Mesodermal cell (in vitro differentiated cells): ENCODE results near the gene SHISA9.

Experiments used
- H3K27ac ChIP-seq: 2 replicates; pipeline ENCODE4 v1.7.0; 2013; ENCODE audit warnings: mild to moderate bottlenecking, low read depth, low read length, moderate library complexity; ENCODE audit not compliant: severe bottlenecking
- H3K36me3 ChIP-seq: 2 replicates; pipeline ENCODE4 v1.7.1; 2013; ENCODE audit warnings: mild to moderate bottlenecking, low read length, moderate library complexity; ENCODE audit not compliant: control insufficient read depth, insufficient read depth
- H3K4me1 ChIP-seq: one replicate; pipeline ENCODE4 v1.7.1; 2013; ENCODE audit warnings: mild to moderate bottlenecking, low read length; ENCODE audit not compliant: insufficient read depth, control insufficient read depth, poor library complexity, severe bottlenecking
- H3K4me3 ChIP-seq: 2 replicates; pipeline ENCODE4 v1.7.0; 2013; ENCODE audit warnings: low read length, control low read depth, mild to moderate bottlenecking; ENCODE audit not compliant: insufficient read depth, poor library complexity, severe bottlenecking; ENCODE audit errors: extremely low read depth
- H3K9me3 ChIP-seq: 2 replicates; pipeline ENCODE4 v1.7.1; 2013; ENCODE audit warnings: mild to moderate bottlenecking, low read length, moderate library complexity; ENCODE audit not compliant: control insufficient read depth
- WGBS, 2 experiments: methylation state at CpG; one replicate each; pipeline ENCODE4 v1.1.5; 2013; ENCODE audit warnings: missing lambda C conversion rate in 2 of 2; ENCODE audit not compliant: insufficient coverage in 2 of 2; 5-methylcytosine and 5-hydroxymethylcytosine counted together

The SHISA9 gene

DNA sequence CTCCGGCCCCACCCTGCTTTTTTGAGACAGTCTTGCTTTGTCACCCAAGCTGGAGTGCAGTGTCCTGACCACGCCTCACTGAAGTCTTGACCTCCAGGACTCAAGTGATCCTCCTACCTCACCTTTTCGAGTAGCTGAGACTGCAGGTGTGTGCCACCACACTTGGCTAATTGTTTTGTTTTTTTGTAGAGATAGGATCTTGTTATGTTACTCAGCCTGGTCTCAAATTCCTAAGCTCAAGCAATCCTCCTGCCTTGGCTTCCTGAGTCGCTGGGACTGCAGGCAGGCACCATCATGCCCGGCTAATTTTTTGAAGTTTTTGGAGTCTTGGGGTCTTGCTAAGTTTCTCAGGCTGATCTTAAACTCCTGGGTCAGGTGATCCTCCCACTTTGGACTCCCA, 206.7 kb downstream of the SHISA9 start:
- Histone ChIP-seq H3K9me3 (no peaks in the 10 kb centered on the region), H3K4me3 (no peak overlapping the region), H3K27ac (no peak overlapping the region), H3K4me1 (peaks cover 23% of the 10 kb centered on the region), H3K36me3 (no peaks in the 10 kb centered on the region)
- WGBS, 2 experiments: 86 to 93% methylated on average over 3 to 4 of the region's 5 CpGs

DNA sequence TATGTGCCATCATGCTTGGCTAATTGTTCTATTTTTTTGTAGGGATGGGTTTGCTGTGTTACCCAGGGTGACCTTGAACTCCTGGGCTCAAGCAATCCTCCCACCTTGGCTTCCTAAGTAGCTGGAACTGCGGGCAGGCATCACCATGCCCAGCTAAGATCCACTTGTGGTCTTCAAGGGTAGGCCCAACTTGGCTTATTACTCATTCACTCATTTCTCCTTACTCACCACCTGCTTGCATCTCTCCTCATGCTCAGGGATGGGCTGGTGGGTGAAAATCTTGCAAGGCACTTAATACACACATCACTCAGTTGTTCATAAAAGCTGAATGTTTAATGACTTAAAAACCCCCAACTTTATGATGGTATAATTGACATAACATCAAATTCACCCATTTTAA, 207.8 kb downstream of the SHISA9 start:
- 67 to 100% methylated on average over 1 of the region's 1 CpG for WGBS, 2 experiments
- Histone ChIP-seq H3K9me3 (no peaks in the 10 kb centered on the region), H3K4me3 (no peak overlapping the region), H3K4me1 (peaks cover 27% of the 10 kb centered on the region), H3K36me3 (no peaks in the 10 kb centered on the region), H3K27ac (no peak overlapping the region)

GRCh38 chr16:13110124-13110796, 208.9 kb downstream of the SHISA9 start:
- Histone ChIP-seq H3K9me3 (no peaks in the 10 kb centered on the region), H3K4me1 (peaks cover 27% of the 10 kb centered on the region), H3K36me3 (no peaks in the 10 kb centered on the region), H3K4me3 (no peak overlapping the region), H3K27ac (peak overlapping the region; percentile 92)
- 16 to 27% methylated on average over 6 to 7 of the region's 7 CpGs for WGBS, 2 experiments

GRCh38 chr16:13111747-13112146, 210.3 kb downstream of the SHISA9 start:
- no peaks in the 10 kb centered on the region for H3K9me3 ChIP-seq
- H3K4me3 ChIP-seq: no peak overlapping the region
- no peak overlapping the region for H3K27ac ChIP-seq
- H3K4me1 ChIP-seq: peaks cover 27% of the 10 kb centered on the region
- H3K36me3 ChIP-seq: no peaks in the 10 kb centered on the region
- WGBS, 2 experiments: 96 to 100% methylated on average over 2 of the region's 2 CpGs

DNA sequence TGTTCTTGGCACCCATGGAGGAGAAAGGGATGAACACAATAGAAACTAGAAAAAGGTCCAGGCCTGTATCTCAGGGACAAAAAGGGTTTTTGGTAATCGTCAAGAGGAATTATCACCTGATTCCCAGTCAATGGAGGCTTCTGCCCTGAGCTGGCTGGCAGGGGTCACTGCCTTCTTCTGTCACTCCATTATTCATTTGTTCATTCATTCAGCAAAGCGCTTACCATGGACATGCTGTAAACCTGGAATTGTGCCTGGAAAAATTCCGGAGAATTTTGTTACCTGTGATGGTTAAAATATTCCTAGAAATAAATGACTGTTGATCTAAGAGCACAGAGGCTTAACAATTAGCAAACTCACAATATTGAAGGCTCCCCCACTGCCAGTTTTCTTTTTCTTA, 212.3 kb downstream of the SHISA9 start:
- Histone ChIP-seq H3K27ac (no peak overlapping the region), H3K9me3 (no peaks in the 10 kb centered on the region), H3K4me3 (no peak overlapping the region), H3K36me3 (no peaks in the 10 kb centered on the region), H3K4me1 (peaks cover 21% of the 10 kb centered on the region)
- 88% methylated on average over 1 of the region's 3 CpGs for WGBS, 2 experiments

GRCh38 chr16:13118091-13118490, 216.7 kb downstream of the SHISA9 start:
- H3K27ac ChIP-seq: no peak overlapping the region
- WGBS, 2 experiments: 91 to 100% methylated on average over 1 to 3 of the region's 5 CpGs
- no peaks in the 10 kb centered on the region for H3K36me3 ChIP-seq

DNA sequence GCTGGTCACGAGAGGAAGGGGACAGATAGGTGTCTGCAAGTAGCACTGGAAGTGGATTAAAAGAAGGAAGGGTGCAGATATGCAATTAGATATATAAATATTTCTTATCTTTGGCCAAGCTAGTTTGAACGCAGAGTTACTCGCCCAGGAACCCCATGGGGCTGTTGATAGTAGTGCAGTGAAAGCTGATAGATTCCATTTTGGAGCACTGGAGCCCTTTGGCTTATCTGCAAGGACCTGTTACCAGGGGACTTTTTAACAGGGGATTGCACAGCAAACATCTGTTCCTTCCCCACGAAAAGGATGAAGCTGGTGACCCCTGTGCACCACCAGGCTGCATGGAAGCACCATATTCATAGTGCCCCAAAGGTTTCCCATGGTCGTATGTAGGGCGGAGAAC, 218.7 kb downstream of the SHISA9 start:
- Histone ChIP-seq H3K27ac (no peak overlapping the region), H3K36me3 (no peaks in the 10 kb centered on the region), H3K4me1 (peaks cover 10% of the 10 kb centered on the region), H3K4me3 (no peak overlapping the region), H3K9me3 (peaks cover 3% of the 10 kb centered on the region)
- WGBS, 2 experiments: 73 to 100% methylated on average over 2 to 3 of the region's 6 CpGs

More at GRCh38 chr16:13118091-13118490, 216.7 kb downstream of the SHISA9 start:
- Histone ChIP-seq H3K4me3 (no peak overlapping the region), H3K4me1 (peaks cover 14% of the 10 kb centered on the region), H3K9me3 (no peaks in the 10 kb centered on the region)

- 41 to 49% methylated on average over 4 of the region's 4 CpGs for WGBS, 2 experiments
These were observed 219.2 kb downstream of the SHISA9 start for GRCh38 chr16:13120557-13120956.

DNA sequence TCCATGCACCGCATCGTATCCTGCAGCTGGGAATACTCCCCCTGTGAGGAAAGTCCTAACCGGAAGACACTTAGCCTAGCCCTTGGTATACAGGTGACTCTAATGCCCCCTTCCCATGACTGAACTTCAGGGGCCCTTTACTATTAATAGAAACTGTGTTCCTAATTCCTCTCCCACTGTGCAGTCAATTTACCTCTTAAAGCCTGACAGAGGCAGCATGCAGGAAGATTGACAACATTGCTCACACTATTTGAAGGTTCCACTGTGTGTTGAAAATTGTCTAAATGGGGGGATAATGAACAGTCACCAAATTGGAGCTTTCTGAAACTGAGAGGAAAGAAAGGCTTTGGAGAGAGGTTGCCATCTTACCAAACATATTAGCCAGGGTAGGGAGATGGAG, 222.6 kb downstream of the SHISA9 start:
- 93 to 96% methylated on average over 3 of the region's 3 CpGs for WGBS, 2 experiments
- Histone ChIP-seq H3K36me3 (no peaks in the 10 kb centered on the region), H3K9me3 (peaks cover 6% of the 10 kb centered on the region), H3K27ac (no peak overlapping the region), H3K4me3 (no peak overlapping the region), H3K4me1 (peaks cover 10% of the 10 kb centered on the region)

More at GRCh38 chr16:13120557-13120956, 219.2 kb downstream of the SHISA9 start:
- Histone ChIP-seq H3K36me3 (no peaks in the 10 kb centered on the region), H3K4me3 (no peak overlapping the region), H3K4me1 (peaks cover 10% of the 10 kb centered on the region), H3K27ac (no peak overlapping the region), H3K9me3 (peaks cover 6% of the 10 kb centered on the region)

DNA sequence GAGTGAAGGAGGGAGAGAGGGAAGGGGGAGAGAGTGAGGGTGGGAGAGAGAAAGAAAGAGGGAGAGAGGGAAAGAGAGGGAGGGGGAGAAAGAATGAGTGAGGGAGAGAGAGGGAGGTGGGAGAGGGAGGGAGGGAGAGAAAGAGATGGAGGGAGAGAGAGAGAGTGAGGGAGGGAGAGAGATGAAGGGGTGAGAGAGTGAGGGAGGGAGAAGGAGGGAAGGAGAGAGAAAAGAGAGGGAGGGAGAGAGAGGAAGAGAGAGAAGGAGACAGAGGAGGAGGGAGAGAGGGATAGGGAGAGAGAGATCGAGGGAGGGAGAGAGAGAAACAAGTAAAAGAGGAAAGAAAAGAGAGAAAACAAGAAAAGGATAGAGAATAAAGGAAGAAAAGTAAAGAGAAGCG, 225.7 kb downstream of the SHISA9 start:
- WGBS, 2 experiments: 74 to 77% methylated on average over 2 of the region's 2 CpGs
- H3K4me3 ChIP-seq: no peak overlapping the region
- H3K36me3 ChIP-seq: no peaks in the 10 kb centered on the region
- H3K9me3 ChIP-seq: peaks cover 6% of the 10 kb centered on the region
- no peak overlapping the region for H3K27ac ChIP-seq
- peaks cover 3% of the 10 kb centered on the region for H3K4me1 ChIP-seq

- 100% methylated on average over 1 of the region's 1 CpG; no CpG with 5 or more reads in 1 of the 2 experiments for WGBS, 2 experiments
- Histone ChIP-seq H3K4me1 (no peaks in the 10 kb centered on the region), H3K9me3 (no peaks in the 10 kb centered on the region), H3K27ac (no peak overlapping the region), H3K36me3 (no peaks in the 10 kb centered on the region), H3K4me3 (no peak overlapping the region)
These were observed 229.2 kb downstream of the SHISA9 start for GRCh38 chr16:13130586-13130985.
